A204.1 (cell line): ENCODE data around the gene ARHGAP27.

Experiments
- FAIRE-seq: peaks from 2 replicates; lab custom pipeline; 2012; peaks lifted over from hg19 to GRCh38; lab: Jason Lieb, UNC

The ARHGAP27 gene

DNA sequence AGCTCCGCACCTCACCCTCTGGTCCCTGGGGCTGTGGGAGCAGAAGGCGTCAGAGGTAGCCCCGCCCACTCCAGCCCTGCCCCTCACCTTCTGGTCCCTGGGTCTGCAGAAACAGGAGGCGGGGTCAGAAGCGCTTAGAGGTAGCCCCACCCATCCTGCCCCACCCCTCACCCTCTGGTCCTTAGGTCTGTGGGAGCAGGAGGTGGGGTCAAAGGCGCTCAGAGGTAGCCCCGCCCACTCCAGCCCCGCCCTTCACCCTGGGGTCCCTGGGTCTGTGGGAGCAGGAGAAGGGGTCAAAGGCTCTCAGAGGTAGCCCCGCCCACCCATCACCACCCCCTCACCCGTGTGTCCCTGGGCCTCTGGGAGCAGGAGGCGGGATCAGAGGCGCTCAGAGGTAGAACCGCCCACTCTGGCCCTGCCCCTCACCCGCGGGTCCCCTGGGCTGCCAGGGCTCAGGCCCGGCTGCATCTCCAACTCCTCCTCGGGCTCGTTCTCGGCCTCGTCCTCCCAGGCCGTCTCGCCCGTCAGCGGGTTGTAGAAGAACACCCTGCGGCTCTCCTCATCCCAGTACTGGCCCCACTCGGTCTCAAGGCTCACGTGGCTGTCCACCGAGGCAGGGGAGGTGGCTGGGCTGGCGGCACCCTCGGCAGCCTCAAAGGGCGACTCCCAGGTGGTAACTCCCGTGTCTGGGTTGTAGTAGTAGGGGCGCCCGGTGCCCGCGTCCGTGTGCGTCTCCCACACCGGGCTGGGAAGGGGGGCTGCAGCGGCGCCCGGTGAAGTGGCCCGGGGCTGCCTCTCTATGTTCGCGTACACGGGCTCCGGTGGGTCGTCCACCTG, 27.2 kb downstream of the ARHGAP27 start:
- no peak for FAIRE-seq

DNA sequence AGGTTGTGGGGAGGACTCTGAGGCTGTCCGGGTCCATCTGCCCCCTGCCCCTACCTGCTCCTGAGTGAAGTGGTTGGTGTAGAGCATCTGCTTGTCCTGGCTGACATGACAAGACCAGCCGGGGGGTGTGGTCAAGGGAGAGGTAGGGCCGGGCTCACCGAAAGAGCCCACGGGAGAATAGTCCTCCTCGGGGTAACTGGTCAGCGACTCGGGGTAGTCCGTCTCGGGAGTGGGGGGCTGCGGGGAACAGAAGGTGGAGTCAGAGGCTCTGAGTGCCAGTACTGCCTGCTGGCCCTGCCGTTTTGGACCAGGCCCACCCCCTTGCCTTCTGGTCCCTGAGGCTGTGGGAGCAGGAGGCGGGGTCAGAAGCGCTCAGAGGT, 27.8 kb downstream of the ARHGAP27 start:
- no peak for FAIRE-seq

DNA sequence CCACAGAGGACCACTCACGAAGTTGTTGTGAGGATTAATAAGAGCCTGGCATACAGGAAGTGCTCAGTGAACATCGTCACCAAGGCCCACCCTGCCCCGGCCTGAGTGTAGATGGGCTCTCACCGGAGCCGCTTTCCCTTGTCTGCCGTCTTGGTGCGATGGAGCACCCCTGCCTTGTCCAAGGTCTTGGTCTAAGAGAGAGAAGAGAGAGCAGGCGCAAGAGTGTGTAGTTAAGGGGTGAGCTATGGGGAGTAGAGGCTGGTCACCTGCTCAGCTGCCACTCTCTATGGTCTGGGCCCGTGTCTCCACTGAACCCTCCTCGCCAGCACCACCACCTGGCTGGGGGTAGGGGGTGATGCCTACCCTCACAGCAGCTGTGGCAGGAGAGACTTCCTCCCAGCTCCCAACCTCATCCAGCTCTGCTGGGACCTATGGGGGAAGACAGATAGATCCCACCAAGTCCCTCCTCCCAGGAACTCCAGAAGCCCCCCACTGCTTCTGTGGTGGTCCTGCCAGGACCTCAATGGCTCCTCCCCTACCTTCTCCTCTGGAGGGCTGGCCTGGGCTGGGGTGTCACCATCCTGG, 28.7 kb downstream of the ARHGAP27 start:
- FAIRE-seq: no peak

DNA sequence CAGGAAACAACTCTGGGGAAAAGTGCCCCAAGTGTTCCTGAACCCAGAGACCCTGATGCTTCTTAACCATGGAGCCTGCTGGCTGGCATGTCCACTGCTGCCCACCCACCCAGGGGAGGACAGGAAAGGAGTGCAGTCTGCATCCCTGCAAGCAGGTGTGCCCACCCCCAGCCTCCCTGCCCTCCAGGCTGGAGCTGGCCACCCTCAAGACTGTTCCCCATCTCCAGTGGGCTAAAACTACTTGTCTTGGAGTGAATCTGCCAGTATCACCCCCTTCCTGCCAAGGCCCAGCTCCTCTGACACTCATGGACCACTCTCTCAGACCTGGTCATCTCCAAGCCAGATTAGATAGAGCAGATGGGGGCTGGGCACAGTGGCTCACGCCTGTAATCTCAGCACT, 29.8 kb downstream of the ARHGAP27 start:
- no peak for FAIRE-seq

DNA sequence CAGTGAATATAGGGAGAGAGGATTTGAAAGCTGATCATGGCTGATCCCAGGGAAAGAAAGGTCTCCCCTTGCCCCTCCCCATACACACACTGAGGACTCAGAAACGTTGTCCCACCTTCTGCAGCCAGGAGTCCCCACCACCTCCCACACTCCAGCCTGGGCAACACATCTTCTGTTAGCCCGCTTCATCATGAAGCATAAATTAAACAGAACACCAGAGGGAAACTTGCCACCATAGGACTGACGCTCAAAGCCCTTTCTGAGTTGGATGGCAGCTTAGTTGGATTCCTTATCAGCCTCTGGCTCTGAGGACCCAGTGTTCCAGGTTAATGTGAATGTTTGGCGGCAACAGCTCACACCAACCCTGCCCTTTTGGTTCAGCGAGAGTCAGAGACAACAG, 33.9 kb downstream of the ARHGAP27 start:
- no peak for FAIRE-seq

DNA sequence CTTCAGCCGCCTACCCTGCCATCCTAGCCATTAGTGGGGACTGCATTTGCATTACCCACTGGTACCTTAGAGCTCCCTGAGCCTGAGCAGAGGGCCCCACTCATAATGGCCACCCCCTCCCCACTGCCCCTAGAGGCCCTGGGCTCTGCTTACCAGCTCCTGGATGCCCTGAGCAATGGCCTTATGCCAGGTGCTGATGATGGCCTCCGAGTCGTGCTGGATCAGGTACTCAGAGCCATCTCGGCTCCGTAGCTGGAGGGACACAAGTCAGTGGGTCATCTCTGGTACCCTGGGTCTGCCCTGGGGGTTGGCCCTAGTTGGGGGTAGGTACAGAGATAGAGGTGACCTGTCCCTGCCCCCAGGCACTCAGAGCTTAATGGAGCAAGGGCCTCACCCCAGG, 34.9 kb downstream of the ARHGAP27 start:
- FAIRE-seq: no peak

DNA sequence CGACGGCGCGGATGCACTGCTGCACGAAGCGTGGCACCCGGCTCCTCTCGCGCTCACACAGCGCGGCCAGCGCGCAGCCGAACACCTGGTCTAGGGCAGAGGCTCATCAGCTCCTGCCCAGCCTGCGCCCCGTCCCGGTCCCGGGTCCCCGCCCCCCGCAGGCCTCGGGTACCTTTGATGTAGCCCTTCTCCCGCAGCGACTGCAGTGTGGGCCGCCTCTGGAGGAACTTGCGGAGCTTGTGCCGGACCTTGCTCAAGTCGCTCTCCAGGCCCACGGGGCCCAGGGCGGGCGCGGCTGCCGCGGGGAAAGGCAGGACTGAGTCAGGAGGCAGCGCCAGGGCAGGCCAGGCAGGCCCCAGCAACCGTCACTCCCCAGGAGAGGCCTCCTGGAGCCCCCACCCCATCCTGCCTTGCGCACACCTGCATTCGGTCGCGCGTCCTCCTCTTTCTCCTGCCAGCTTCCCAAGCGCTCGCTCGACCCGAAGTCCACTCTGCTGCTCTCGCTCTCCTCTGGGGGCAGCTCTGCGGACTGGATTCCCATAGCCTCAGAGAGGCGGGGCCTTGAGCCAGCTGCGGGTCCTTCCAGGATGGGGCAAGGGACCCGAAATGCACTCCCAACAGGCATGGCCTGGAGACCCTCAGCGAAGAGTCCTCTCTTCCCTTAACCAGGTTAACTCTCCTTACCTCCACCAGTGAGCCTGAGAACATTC, 36.0 kb downstream of the ARHGAP27 start:
- no peak for FAIRE-seq

DNA sequence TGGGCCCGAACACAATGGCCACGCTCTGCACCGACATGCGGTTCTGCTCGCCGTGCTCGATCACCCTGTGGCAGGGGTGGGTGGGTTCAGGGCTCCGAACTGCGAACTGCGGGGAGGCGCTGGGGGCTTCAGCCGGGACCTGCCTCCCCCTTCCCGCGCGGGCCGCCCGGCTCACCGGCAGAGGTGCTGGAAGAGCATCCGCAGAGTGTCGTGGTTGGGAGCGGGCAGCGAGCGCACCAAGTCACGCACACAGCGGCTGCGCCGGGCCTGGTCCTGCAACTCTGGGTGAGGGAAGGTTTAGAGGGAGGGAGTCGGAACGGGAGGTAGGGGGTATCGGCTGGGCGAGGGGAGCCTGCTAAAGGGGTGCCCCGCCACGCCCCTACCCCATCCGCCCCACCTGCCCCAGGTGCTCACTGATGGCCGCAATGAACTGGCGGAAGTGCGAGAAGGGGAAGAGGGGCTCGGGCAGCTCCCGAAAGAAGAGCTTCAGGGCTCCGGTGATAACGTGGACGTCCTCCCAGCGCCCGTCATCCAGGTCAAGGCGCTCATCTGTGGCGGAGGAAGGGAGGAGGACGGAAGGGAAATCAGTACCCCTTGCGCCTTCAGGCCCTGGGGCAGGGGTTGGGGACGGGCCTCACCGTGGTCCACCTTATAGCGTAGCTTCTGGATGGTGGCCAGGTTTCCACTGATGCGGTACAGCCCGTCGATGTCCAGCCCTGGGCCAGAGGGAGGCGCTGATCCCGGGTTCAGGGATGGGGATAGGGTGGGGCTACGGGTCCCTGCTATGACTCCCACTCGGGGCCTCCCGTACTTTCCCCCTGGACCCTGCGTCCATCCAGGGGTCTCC, 36.9 kb downstream of the ARHGAP27 start:
- FAIRE-seq: no peak

DNA sequence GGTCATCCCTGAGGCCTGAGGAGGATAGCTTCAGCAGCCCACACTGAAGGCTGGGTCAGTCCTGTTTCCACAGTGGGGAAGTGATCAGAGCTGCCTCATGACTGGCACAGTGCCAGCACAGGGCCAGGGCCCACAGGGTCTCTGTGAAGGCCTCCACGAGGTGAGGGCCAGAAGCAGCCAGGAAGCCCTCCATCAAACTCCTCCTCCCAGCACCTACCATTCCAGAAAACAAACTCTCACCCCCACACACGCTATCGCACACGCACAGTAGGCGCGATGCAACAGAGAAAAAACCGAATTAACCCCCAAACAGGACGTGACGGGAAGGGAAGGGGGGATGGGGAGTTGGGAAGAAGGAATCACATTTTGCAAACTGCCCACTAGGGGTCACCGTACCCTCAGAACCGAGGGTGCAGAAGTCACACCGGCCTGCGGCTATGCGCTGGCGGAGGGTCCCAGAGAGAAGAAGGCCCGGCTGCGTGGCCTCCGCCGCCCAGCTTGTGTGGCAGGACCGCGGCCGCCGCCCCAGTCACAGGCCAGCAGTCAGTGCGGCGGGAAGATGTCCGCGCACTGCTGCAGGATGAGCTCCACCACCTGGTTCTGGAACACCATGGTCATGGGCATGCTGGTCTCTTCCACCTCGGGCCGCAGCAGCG, 37.6 kb downstream of the ARHGAP27 start:
- no peak for FAIRE-seq

DNA sequence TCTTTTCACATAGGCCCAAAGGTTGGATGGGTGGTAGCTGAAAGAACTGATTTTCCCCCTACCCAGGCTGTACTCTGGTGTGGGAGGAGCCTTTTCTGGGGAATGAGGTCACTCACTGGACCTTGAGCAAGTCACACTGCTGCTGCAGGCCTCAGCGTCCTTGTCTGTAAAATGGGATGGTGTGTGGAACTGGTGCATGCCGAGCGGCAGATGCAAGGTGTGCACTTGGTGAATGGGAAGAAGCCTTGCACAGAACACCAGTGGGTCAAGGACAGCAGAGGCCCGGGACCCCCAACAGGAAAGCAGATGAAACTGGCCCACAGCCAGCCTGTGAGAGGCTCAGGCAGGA, 38.1 kb downstream of the ARHGAP27 start:
- FAIRE-seq: no peak

DNA sequence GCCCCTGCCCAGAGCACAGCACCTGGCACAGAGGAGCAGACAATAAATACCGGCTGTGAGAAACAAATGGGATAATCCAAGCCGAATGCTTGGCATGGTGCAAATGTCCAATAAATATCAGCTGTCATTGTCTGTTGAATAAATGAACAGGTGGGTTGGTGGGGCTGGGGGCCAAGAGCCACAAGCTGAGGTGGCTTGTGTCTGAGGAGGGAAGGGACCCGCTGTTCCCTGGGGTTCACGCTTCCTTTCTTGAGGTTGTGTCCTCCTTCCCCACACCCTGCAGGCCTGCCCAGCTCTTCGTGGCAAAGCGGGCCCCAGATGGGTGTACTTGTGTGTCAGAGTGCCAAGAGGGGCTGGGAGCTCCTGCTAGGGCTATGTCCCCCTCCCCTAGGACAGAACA, 38.6 kb downstream of the ARHGAP27 start:
- no peak for FAIRE-seq

DNA sequence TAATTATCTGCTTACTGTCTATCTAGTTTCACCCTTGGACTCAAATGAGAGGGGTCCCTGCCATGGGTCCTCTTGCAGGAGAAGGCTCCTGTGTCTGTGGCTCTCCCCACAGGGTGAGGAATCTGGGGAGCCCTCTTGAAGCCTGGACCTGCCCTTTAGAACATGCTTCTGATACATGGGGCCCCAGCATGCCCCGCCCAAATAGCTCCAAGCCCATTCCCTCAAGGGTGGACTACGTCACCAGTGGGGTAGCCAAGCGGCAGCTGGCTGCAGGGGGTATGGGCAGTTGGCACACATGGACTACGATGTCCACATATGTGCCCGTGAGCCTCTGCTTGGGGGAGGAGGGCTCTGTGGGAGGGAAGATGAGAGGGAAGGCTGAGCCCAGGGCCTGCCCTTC, 39.3 kb downstream of the ARHGAP27 start:
- no peak for FAIRE-seq

DNA sequence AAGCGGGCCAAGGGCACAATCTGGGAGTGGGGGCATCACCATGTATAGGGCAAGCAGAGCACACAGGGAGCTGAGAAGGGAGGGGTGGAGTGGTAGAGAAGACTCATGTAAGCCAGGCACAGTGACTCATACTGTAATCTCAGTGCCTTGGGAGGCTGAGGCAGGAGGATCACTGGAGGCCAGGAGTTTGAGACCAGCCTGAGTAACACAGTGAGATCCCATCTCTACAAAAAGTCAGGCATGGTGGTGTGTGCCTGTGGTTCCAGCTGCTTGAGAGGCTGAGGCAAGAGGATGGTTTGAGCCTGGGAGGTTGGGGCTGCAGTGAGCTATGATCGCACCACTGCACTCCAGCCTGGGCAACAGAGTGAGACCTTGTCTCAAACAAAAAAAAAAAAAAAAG, 40.8 kb downstream of the ARHGAP27 start:
- FAIRE-seq: no peak

DNA sequence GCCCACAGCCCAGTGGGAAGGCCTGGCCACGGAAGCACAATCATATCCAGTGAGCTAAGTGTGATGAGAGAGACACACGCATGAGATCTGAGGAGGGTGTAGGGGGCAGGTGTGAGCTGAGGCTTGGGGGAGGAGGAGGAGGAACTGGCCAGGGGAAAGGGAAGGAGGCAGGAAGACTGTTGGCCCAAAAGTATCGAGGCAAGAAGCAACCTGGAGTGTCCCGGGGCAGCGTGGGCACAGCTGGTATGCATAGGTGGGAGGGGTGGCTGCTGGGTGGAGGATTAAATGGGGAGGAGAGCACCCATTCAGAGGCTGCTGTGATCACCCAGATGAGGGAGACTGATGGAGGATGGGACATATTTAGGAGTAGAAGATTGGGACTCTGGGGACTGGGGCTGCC, 41.4 kb downstream of the ARHGAP27 start:
- FAIRE-seq: no peak

DNA sequence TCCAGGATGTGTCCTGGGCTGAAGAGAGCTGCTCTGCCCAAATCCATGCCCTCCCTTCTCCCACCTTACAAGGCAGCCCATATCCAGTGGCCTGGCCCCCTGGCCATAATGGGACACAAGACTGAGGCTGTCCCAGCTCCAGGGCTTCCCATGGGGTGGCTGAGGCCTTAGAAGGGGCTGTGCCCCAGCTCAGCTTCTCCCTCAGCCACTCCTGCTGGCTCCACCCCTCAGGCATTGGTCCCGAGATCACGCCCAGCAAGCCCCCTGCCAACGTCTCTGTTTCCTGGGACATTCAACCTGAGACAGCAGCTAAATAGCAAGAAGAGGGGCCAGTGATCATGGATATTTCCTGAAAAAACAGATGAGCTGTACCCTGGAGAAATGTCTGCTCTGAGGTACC, 43.3 kb downstream of the ARHGAP27 start:
- no peak for FAIRE-seq

DNA sequence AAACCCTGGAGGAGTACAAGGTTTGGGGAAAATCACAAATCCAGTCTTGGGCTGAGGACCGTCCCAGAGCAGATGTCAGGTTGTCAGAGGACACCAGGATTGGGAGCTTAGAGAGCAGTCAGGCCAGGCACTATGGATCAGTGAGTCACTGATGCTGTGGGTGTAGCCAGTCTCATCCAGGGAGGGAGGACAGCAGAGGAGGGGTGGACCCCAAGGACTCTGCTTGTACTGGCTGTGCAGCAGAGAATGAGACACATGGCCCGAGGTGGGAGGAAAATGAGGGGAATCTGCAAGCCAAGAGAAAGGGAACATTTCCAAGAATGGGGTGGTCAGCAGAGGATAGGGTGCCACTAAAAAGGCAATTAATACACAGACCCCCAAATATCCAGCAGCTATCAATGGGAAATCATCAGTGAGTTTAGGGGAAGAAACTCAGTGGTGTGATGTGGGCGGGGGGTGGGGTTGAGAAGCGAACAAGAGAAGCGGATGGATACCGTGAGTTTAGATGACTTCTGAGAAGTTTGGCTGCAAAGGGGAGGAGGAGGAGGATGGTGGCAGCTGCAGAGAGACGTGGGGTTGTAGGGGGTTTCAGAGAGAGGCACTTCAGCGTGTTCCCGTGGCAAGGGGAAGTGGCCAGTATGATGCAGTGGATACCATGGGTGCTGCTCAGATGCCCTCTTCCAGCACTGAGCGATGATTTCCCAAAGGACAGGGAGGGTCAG, 43.9 kb downstream of the ARHGAP27 start:
- no peak for FAIRE-seq

DNA sequence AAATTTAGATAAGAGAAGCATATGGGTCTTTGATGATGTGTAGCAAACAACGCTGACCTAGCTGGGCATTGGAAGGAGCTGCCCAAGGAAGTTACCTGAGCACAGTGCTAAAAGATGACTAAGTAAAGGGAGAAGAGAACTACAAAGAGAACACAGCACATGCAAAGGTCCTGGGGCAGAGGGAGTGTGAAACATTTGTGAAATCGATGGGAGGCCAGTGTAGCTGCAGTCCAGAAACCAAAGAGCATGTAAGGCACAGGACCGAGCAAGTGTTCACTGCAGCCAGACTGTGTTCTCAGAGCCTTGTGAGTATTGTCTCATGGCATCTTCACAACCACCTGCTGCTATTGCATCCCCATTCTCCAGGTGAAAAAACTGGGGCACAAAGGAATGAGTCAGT, 44.9 kb downstream of the ARHGAP27 start:
- FAIRE-seq: no peak

DNA sequence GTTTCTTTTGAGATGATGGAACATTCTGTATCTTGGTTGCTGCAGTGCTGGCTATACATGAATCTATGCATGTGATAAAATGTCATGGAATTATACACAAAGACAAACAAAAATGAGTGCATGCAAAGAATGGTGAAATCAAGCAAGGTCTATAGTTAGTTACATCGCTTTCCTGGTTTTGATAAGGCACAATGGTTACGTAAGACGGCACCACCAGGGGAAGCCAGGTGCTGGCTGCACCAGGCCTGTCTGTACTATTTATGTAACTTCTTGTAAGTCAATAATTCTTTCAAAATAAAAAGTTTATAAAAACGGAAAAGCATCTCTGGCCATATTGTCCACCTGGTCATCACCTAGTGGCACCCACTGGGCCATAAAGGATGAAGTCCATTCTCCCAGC, 46.5 kb downstream of the ARHGAP27 start:
- FAIRE-seq: no peak

DNA sequence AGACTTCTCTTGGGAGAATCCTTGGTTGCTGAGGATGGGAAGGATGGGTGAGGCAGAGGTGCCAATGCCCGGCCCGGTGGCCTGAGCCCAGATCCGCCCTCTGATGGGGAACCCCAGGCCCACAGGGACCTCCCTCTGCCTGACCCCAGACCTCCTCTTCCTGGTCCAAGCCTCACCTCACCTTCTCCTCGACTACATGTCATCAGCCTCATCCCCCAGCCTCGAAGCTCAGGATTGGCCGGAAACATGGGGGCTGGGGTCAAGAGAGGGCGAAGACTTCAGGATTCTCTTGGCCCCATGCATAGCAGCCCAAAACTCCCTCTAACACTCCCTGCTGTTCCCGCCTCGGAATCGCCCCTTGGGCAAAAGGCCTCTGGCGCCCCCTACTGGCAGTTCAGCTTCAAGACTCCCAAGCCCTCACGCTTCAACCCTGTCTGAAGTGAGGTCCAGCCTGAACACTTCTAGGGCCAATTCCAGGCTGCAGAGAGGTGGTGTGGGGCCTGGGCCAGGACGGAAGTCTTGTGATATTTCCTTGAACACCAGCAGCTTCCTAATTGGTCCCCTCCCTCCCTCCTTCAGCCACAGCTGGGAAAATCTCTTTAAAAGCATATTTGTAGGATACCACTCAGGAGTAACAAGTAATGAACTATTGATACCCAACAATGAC, 47.2 kb downstream of the ARHGAP27 start:
- FAIRE-seq: peak; percentile 88

DNA sequence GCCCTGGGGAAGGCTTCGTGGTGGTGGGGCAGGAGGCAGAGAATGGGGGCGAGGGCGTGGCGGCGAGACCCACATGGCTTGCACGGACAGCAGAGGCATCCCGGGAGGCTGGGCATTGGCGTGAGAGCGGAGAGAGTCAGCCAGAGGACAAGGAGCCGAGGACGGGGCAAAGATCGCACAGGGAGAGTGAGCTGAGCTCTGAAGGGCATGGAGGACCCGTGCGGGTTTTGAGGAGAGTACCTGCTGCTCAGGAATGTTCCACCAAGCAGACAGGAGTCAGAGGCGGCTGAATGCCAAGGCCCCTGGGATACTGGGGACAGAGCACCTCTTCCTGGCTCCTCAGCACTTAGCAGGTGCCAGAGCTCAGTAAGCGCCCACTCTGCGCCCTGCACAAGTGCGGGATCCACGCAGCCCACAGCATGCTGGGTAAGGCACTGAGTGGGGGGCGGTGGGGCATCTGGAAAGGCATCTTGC, 47.8 kb downstream of the ARHGAP27 start:
- no peak for FAIRE-seq
